Suprapubic skin (tissue), 4 donors: Measurements from ENCODE around the gene SAPCD1. TPM values are rescaled to one million over a fixed set of nuclear protein-coding genes. Genes with fewer than 3 reads are reported as not detected.
"Not testable (repeated sequence)": the region's sequence is repeated elsewhere in the genome, so short reads cannot be mapped to it uniquely, and the experiment has no call there.

Experiments
- DNase-seq, 2 donors: peaks; one replicate each; pipeline ENCODE4 v3.0.0-alpha.2; 2019; ENCODE audit warnings: low spot score in 2 of 2
- H3K27ac ChIP-seq: fragments of 200-600 bp; sonication (generic); one replicate; pipeline ENCODE4 v1.5.1; 2019
- H3K27me3 ChIP-seq: fragments of 200-600 bp; sonication (generic); one replicate; pipeline ENCODE4 v1.5.1; 2019
- H3K36me3 ChIP-seq: fragments of 200-600 bp; sonication (generic); one replicate; pipeline ENCODE4 v1.5.1; 2019
- H3K4me1 ChIP-seq: fragments of 200-600 bp; sonication (generic); one replicate; pipeline ENCODE4 v1.5.1; 2019
- H3K4me3 ChIP-seq: fragments of 200-600 bp; sonication (generic); one replicate; pipeline ENCODE4 v1.5.1; 2019; ENCODE audit warnings: mild to moderate bottlenecking
- H3K9me3 ChIP-seq: fragments of 200-600 bp; sonication (generic); one replicate; pipeline ENCODE4 v1.5.1; 2019
- EP300 ChIP-seq: sonication (generic); formaldehyde crosslinking; IDR thresholded peaks from one replicate; pipeline ENCODE4 v1.6.1; 2017; ENCODE audit warnings: antibody characterized with exemption
- POLR2A ChIP-seq, 2 donors: fragments of 450-650 bp; IDR thresholded peaks; one replicate each; pipeline ENCODE4 v1.6.1; 2017; ENCODE audit warnings: antibody characterized with exemption in 2 of 2, mild to moderate bottlenecking in 2 of 2, moderate library complexity in 2 of 2
- POLR2AphosphoS5 ChIP-seq, 3 donors: sonication (generic); formaldehyde crosslinking; IDR thresholded peaks; one replicate each; pipeline ENCODE4 v1.6.1; 2017; ENCODE audit warnings: antibody characterized with exemption in 3 of 3
- WGBS: methylation state at CpG from one replicate; pipeline ENCODE4 v1.1.5; 2018; 5-methylcytosine and 5-hydroxymethylcytosine counted together
- total RNA-seq, 4 donors: library from RNA; depleted of rRNA; stranded (reverse); fragments of >200 nt; gene quantifications; one replicate each; pipeline ENCODE4 v1.1.0, GENCODE V29; 2016
- TF ChIP-seq, protein P1 (sequence below), 2 donors: fragments of 200-600 bp in 1 of 2; fragments of 450-650 bp in 1 of 2; sonication (generic) in 1 of 2; IDR thresholded peaks; one replicate each; pipeline ENCODE4 v1.5.1; 2016 to 2019; ENCODE audit warnings: antibody characterized with exemption in 2 of 2, mild to moderate bottlenecking in 1 of 2, moderate library complexity in 1 of 2

SAPCD1 gene
- total RNA-seq, 4 donors from 2014 or later, result 9.3 to 42.2 (median 20.3) TPM

DNA sequence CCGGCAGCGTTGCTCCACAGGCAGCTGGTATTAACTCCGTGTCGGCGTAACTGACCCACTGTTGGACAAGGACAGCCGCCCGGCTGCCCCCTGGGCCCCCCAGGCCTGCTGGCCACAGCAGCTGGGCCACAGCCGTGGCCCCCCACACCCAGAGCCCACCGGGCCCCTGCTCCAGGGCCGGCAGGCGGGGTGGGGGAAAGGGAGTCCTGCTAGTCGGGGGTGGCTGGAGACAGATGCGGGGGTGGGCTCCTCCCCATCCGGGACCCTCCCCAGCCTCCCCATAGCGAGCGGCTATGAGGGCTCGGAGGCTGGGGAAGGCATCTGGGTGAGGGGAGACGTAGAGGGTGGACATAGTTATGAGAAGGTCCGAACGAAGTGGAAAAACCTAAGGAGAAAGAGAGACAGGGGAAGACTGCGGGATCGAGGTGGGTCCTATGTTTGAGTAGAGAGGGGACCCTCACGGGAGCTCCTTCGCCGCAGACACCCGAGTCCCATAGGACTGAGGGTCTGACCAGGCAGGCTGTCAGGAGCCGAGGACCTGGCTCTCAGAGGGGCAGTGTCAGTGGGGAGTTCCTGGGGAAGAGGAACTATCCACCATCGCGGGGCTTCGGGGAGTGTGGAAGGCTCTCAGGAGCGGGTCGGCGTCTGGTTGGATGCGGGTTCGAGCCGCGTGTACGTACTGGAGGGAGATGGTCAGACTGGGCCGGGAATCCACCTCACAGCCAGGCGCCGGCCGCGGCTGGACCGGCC is 32.6 kb downstream of the SAPCD1 start:
- peaks cover 43% of the 10 kb centered on the region for H3K4me1 ChIP-seq
- H3K9me3 ChIP-seq, result no peaks in the 10 kb centered on the region
- TF ChIP-seq POLR2AphosphoS5 (IDR thresholded peaks at IDR 0.05) (no peak), EP300 (no peak), POLR2A (IDR thresholded peaks at IDR 0.05) (no peak)
- TF ChIP-seq, protein P1, sequence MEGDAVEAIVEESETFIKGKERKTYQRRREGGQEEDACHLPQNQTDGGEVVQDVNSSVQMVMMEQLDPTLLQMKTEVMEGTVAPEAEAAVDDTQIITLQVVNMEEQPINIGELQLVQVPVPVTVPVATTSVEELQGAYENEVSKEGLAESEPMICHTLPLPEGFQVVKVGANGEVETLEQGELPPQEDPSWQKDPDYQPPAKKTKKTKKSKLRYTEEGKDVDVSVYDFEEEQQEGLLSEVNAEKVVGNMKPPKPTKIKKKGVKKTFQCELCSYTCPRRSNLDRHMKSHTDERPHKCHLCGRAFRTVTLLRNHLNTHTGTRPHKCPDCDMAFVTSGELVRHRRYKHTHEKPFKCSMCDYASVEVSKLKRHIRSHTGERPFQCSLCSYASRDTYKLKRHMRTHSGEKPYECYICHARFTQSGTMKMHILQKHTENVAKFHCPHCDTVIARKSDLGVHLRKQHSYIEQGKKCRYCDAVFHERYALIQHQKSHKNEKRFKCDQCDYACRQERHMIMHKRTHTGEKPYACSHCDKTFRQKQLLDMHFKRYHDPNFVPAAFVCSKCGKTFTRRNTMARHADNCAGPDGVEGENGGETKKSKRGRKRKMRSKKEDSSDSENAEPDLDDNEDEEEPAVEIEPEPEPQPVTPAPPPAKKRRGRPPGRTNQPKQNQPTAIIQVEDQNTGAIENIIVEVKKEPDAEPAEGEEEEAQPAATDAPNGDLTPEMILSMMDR (IDR thresholded peaks at IDR 0.05), result no peak
- under 1% methylated on average over 36 of the region's 44 CpGs for WGBS
- H3K27ac ChIP-seq, result peak overlapping the region; percentile 97
- DNase-seq, result no peak
- no peaks in the 10 kb centered on the region for H3K27me3 ChIP-seq
- peak overlapping the region; percentile 70 for H3K4me3 ChIP-seq
- H3K36me3 ChIP-seq, result peaks cover 24% of the 10 kb centered on the region

DNA sequence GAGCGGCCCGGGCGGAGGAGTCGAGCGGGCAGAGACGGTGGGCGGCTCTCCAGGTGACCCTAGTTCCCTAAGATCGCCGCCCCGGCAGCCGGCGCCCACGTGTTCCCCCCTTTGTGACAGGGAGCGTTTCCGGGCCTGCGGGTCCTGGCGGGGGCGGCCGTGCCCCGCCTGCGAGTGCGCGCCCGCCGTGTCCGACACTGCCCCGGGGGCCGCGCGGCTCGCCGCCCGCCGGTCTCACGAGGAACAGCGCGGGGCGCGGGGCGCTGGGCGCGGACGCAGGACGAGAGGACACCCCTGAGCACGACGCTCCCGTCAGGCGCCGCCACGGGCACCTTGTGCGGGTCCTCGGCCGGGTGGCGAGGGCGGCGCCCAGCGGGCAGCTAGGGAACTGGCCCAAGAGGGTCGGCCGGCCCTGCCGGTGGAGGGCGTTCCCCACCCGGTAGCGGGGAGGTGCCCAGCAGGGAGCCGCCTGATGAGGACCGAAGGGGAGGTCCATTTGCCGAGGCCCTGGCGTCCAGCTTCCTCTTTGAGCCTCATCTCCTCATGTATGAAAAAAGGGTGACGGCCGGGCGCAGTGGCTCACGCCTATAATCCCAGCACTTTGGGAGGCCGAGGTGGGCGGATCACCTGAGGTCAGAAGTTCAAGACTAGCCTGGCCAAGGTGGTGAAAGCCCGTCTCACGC is 33.3 kb downstream of the SAPCD1 start, which contains the start of gene VARS1:
Gene VARS1, minus strand, starts transcription at position 137 of the 683 bp plus-strand sequence. CDS start 535 bp downstream, outside the sequence.
- no peaks in the 10 kb centered on the region for H3K9me3 ChIP-seq
- DNase-seq, result peak; percentile 95 to 97
- H3K36me3 ChIP-seq, result peaks cover 21% of the 10 kb centered on the region
- peak within 1 kb of the TSS; percentile 70 for H3K4me3 ChIP-seq
- peaks cover 43% of the 10 kb centered on the region for H3K4me1 ChIP-seq
- TF ChIP-seq POLR2AphosphoS5 (IDR thresholded peaks at IDR 0.05), result peak in 1 of 3 donors; percentile 17
- TF ChIP-seq, protein P1 (IDR thresholded peaks at IDR 0.05), result peak; percentile 72 to 91
- TF ChIP-seq EP300, result no peak
- peak in 1 of 2 donors; percentile 23 for TF ChIP-seq POLR2A (IDR thresholded peaks at IDR 0.05)
- 0% methylated on average over 24 of the region's 75 CpGs for WGBS
- H3K27me3 ChIP-seq, result no peaks in the 10 kb centered on the region
- H3K27ac ChIP-seq, result peak within 1 kb of the TSS; percentile 97

DNA sequence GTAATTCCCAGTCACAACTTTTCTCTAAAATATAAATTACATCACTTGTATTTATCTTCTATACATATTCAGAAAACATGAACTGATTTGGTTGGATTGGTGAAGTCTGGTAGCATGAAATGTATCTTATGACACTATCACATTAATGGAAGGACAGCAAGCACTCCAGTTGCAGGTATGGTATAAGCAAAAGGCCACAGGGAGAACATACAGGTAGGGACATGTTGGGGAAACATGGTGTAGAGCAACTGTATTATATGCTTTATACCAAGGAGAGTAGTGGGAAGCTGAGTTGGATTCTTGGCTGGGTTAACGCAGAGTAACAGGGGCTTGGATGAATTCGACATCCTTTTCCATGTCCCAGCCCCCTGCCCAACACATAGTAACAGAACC is 34.5 kb downstream of the SAPCD1 start:
- no peak for TF ChIP-seq POLR2AphosphoS5 (IDR thresholded peaks at IDR 0.05)
- no peak for TF ChIP-seq EP300
- TF ChIP-seq POLR2A (IDR thresholded peaks at IDR 0.05), result no peak
- TF ChIP-seq, protein P1 (IDR thresholded peaks at IDR 0.05), result no peak
- H3K27ac ChIP-seq, result no peak overlapping the region
- peaks cover 36% of the 10 kb centered on the region for H3K4me1 ChIP-seq
- DNase-seq, result no peak
- 64% methylated on average over 2 of the region's 2 CpGs for WGBS
- no peaks in the 10 kb centered on the region for H3K27me3 ChIP-seq
- H3K9me3 ChIP-seq, result no peaks in the 10 kb centered on the region
- H3K36me3 ChIP-seq, result peaks cover 9% of the 10 kb centered on the region
- no peak overlapping the region for H3K4me3 ChIP-seq

DNA sequence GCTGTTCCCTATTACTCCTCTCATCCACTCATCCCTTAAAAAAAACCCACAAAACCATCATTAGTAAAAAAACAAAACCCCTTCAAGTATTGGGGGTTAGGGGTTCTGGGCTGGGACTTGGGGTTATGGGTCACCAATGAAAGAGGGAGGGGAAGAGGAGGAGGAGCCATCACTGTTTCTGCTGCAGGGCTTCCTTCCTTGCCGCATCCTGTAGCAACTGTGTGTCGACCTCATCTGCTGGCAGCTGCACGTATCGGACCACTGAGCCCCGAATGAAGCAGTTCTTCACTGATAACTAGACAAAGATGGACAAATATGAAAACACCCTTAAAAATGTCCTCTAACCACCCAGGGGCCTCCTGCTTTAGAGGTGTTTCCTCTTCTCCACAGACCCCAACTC is 35.1 kb downstream of the SAPCD1 start:
- WGBS, result 46% methylated on average over 5 of the region's 5 CpGs
- Histone ChIP-seq H3K9me3 (no peaks in the 10 kb centered on the region), H3K27me3 (no peaks in the 10 kb centered on the region), H3K4me3 (no peak overlapping the region), H3K27ac (no peak overlapping the region), H3K36me3 (peaks cover 5% of the 10 kb centered on the region), H3K4me1 (peaks cover 36% of the 10 kb centered on the region)
- no peak for DNase-seq
- TF ChIP-seq POLR2A (IDR thresholded peaks at IDR 0.05) (no peak), POLR2AphosphoS5 (IDR thresholded peaks at IDR 0.05) (no peak), EP300 (no peak)
- TF ChIP-seq, protein P1 (IDR thresholded peaks at IDR 0.05), result no peak

DNA sequence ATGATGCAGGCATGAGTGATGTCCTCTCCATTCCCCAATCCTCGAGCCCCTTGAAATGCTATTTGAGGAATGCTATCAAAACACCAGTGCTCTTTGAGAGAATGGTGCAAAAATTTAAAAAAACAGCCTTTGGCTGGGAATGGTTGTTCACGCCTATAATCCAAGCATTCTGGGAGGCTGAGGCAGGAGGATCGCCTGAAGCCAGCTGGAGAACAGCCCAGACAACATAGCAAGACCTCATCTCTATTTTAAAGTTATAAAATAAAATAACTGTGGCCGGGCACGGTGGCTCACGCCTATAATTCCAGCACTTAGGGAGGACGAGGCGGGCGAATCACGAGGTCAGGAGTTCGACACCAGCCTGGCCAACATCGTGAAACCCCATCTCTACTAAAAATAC is 37.3 kb downstream of the SAPCD1 start:
- TF ChIP-seq, protein P1 (IDR thresholded peaks at IDR 0.05), result no peak
- TF ChIP-seq POLR2A (IDR thresholded peaks at IDR 0.05), result no peak
- no peak for TF ChIP-seq EP300
- TF ChIP-seq POLR2AphosphoS5 (IDR thresholded peaks at IDR 0.05), result no peak
- WGBS, result 78% methylated on average over 12 of the region's 12 CpGs
- Histone ChIP-seq H3K27ac (no peak overlapping the region), H3K4me1 (peaks cover 21% of the 10 kb centered on the region), H3K36me3 (peaks cover 5% of the 10 kb centered on the region), H3K27me3 (no peaks in the 10 kb centered on the region), H3K4me3 (no peak overlapping the region), H3K9me3 (no peaks in the 10 kb centered on the region)
- no peak for DNase-seq

DNA sequence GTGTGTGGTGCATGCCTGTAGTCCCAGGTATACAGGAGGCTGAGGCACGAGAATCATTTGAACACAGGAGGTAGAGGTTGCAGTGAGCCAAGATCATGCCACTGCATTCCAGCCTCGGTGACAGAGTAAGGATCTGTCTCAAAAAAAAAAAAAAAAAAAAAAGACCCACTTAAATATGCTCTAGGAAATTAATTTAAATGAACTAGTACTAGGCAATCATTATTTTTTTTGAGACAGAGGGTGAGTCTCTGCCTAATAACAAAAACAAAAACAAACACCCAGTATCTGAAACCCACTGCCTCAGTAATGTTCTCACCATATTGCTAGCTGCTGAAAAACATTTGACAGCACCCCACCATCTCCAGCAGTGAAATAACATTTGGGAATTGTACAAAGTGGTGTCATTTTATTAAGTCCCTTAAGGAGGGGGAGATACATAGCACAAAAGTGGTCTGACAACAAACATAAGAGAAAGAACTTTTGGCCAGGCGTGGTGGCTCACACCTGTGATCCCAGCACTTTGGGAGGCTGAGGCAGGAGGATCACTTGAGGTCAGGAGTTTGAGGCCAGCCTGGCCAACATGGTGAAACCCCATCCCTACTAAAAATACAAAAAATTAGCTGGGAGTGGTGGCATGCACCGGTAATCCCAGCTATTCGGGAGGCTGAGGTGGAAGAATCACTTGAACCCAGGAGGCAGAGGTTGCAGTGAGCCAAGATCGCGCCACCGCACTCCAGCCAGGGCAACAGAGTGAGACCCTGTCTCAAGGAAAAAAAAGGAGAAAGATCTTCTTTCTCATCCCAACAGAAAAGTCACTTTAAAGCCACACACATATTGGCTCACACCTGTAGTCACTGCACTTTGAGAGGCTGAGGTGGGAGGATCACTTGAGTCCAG is 38.8 kb downstream of the SAPCD1 start:
- not testable (repeated sequence) for H3K9me3 ChIP-seq, H3K4me3 ChIP-seq, H3K36me3 ChIP-seq, H3K27ac ChIP-seq, H3K27me3 ChIP-seq, DNase-seq
- WGBS, result 96% methylated on average over 5 of the region's 8 CpGs
- peaks cover 22% of the 10 kb centered on the region for H3K4me1 ChIP-seq
